Spinal cord (tissue), 10 donors: ENCODE measurements around the gene LYZ. TPM values are rescaled to one million over a fixed set of nuclear protein-coding genes. Genes with fewer than 3 reads are reported as not detected.

Experiments used
- DNase-seq, 6 donors: peaks; one replicate each; pipeline versions ENCODE4 v3.0.0 to v3.0.0-alpha.2; 2013 to 2015; ENCODE audit warnings: low spot score in 6 of 6, low read depth in 4 of 6
- H3K27ac ChIP-seq: one replicate; pipeline ENCODE4 v1.5.1; 2013; ENCODE audit warnings: low read depth, low read length, control low read depth
- H3K27me3 ChIP-seq: one replicate; pipeline ENCODE4 v1.6.1; 2013; ENCODE audit warnings: low read length; ENCODE audit not compliant: control insufficient read depth, insufficient read depth
- H3K36me3 ChIP-seq: one replicate; pipeline ENCODE4 v1.6.1; 2013; ENCODE audit warnings: low read length; ENCODE audit not compliant: control insufficient read depth, insufficient read depth
- H3K4me1 ChIP-seq: one replicate; pipeline ENCODE4 v1.6.1; 2013; ENCODE audit warnings: low read length; ENCODE audit not compliant: control insufficient read depth, insufficient read depth
- H3K4me3 ChIP-seq: one replicate; pipeline ENCODE4 v1.5.1; 2013; ENCODE audit warnings: low read depth, low read length, control low read depth
- H3K9me3 ChIP-seq: one replicate; pipeline ENCODE4 v1.6.1; 2013; ENCODE audit warnings: low read length; ENCODE audit not compliant: control insufficient read depth, insufficient read depth
- WGBS: methylation state at CpG from one replicate; pipeline ENCODE4 v1.1.5; 2013; ENCODE audit warnings: missing lambda C conversion rate; ENCODE audit not compliant: insufficient coverage; 5-methylcytosine and 5-hydroxymethylcytosine counted together
- polyA plus RNA-seq, 2 donors: library from polyadenylated mRNA; unstranded; fragments of 120-200 nt; gene quantifications; one replicate each; pipeline ENCODE4 v1.2.1, GENCODE V29; 2013; ENCODE audit not compliant: insufficient read length in 2 of 2
- total RNA-seq, 2 donors: library from RNA; depleted of rRNA in 1 of 2; stranded (reverse); fragments of 120-200 nt in 1 of 2; fragments of >200 nt in 1 of 2; gene quantifications; one replicate each; pipeline versions ENCODE4 v1.2.3 to v1.2.4, GENCODE V29; 2013 to 2014
- donor health status: healthy.

The LYZ gene
- total and polyA plus RNA-seq, 4 donors: 1.3 to 156 (median 6.6) TPM

- DNase-seq: no peak
- Histone ChIP-seq H3K4me1 (no peaks in the 10 kb centered on the region), H3K27ac (no peak overlapping the region), H3K4me3 (no peak overlapping the region), H3K27me3 (no peaks in the 10 kb centered on the region), H3K36me3 (no peaks in the 10 kb centered on the region), H3K9me3 (no peaks in the 10 kb centered on the region)
- no CpG with 5 or more reads among the region's 1 CpG for WGBS
Measured at GRCh38 chr12:69345742-69346141, 2.4 kb upstream of the LYZ start.

DNA sequence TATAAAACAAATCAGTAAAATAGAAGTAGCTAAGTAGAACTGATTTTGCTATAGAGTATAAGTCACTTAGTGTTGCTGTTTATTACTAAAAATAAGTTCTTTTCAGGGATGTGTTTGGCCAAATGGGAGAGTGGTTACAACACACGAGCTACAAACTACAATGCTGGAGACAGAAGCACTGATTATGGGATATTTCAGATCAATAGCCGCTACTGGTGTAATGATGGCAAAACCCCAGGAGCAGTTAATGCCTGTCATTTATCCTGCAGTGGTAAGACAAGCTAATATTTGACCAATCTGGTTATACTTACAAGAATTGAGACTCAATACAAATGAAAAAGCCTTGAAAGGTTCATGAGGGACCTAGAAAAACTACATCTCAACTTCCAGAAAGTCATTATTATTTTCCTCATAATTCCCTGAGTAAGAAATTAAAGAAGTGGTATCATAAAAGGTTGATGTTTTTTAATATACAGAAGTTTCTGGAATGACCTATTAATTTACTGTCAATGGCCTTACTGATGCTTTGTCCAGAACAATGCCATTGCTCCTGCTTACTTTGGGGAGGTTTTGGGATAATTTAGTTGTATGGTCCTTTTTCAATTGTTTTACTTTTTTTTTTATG is 1.9 kb downstream of the LYZ start:
- H3K36me3 ChIP-seq: no peaks in the 10 kb centered on the region
- H3K4me3 ChIP-seq: no peak overlapping the region
- H3K27ac ChIP-seq: no peak overlapping the region
- no peaks in the 10 kb centered on the region for H3K27me3 ChIP-seq
- H3K9me3 ChIP-seq: no peaks in the 10 kb centered on the region
- DNase-seq: no peak
- H3K4me1 ChIP-seq: no peaks in the 10 kb centered on the region
- 100% methylated on average over 1 of the region's 2 CpGs for WGBS

DNA sequence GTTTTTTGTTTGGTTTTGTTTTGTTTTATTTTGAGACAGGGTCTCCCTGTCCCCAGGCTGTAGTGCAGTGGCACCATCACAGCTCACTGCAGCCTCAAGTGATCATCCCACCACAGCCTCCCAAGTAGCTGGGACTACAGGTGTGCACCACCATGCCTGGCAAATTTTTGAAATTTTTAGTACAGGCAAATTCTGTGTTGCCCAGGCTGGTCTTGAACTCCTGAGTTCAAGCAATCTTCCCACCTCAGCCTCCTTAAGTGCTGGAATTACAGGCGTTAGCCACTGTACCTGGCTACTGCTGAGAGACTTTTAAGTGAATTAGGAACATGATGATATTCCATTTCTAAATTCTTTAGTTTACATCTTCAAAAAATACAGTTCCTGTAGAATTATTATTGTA is 2.6 kb downstream of the LYZ start:
- H3K9me3 ChIP-seq: no peaks in the 10 kb centered on the region
- H3K27ac ChIP-seq: no peak overlapping the region
- no peaks in the 10 kb centered on the region for H3K4me1 ChIP-seq
- no CpG with 5 or more reads among the region's 1 CpG for WGBS
- no peaks in the 10 kb centered on the region for H3K27me3 ChIP-seq
- H3K36me3 ChIP-seq: no peaks in the 10 kb centered on the region
- no peak overlapping the region for H3K4me3 ChIP-seq
- no peak for DNase-seq

GRCh38 chr12:69351462-69352236 is 3.5 kb downstream of the LYZ start:
- Histone ChIP-seq H3K36me3 (no peaks in the 10 kb centered on the region), H3K4me1 (no peaks in the 10 kb centered on the region), H3K27ac (no peak overlapping the region), H3K27me3 (no peaks in the 10 kb centered on the region), H3K4me3 (no peak overlapping the region), H3K9me3 (no peaks in the 10 kb centered on the region)
- WGBS: no CpG with 5 or more reads among the region's 2 CpGs
- DNase-seq: no peak

- WGBS: no CpG with 5 or more reads among the region's 5 CpGs
Measured at GRCh38 chr12:69352904-69353303, 4.7 kb downstream of the LYZ start.

DNA sequence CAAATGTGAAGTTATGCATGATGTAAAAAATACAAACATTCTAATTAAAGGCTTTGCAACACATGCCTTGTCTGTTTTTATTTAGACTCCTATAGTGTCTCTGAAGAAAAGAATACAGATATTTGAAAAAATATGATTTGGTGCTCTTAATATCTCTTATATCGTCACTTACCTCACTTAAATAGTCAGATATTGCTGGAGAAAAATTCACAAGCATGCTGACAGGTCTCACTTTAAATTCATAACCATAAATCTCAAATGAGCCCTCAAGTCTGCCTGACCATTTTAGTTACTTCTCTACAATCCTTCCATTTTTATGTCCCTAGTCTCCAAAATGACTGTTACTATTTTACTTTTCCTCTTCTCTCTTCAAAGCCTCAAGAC is 6.0 kb downstream of the LYZ start:
- DNase-seq: no peak
- H3K27ac ChIP-seq: no peak overlapping the region
- no CpG with 5 or more reads among the region's 1 CpG for WGBS
- H3K9me3 ChIP-seq: no peaks in the 10 kb centered on the region
- H3K4me3 ChIP-seq: no peak overlapping the region
- H3K27me3 ChIP-seq: no peaks in the 10 kb centered on the region
- no peaks in the 10 kb centered on the region for H3K36me3 ChIP-seq
- no peaks in the 10 kb centered on the region for H3K4me1 ChIP-seq

More at GRCh38 chr12:69352904-69353303, 4.7 kb downstream of the LYZ start:
- H3K4me1 ChIP-seq: no peaks in the 10 kb centered on the region
- H3K36me3 ChIP-seq: no peaks in the 10 kb centered on the region
- no peak overlapping the region for H3K27ac ChIP-seq
- no peaks in the 10 kb centered on the region for H3K9me3 ChIP-seq
- no peak for DNase-seq
- H3K4me3 ChIP-seq: no peak overlapping the region
- no peaks in the 10 kb centered on the region for H3K27me3 ChIP-seq

DNA sequence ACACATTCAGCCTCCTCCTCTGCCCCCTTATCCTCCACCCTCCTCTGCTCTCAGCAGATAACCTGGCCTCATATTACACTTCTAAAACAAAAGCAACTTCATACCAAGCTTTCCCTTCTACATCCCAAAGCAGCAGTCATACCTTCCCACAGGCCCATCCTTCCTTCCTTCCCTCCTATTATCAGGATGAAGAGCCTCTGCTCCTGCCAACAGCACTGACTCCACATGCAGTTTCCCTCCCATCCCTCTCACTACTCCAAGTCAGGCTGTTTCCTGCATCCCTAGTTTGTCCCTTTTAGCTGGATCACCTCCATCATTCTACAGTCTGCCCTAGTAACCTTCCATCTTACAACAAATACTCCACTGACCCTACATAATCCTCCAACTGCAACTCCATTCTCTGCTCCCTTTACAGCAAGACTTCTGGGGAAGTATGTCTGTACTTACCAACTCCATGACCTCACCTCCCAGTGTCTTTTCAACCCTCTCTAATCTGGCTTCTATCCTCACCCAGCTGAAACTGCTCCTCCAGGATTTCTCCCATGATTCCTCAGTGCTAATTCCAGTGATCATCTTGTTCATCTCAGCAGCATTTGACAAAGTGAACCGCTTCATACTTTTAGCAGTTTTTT is 6.5 kb downstream of the LYZ start:
- Histone ChIP-seq H3K27ac (no peak overlapping the region), H3K4me3 (no peak overlapping the region), H3K4me1 (no peaks in the 10 kb centered on the region), H3K36me3 (no peaks in the 10 kb centered on the region), H3K27me3 (no peaks in the 10 kb centered on the region), H3K9me3 (no peaks in the 10 kb centered on the region)
- DNase-seq: peak in 1 of 6 donors; percentile 13
- 100% methylated on average over 1 of the region's 1 CpG for WGBS

DNA sequence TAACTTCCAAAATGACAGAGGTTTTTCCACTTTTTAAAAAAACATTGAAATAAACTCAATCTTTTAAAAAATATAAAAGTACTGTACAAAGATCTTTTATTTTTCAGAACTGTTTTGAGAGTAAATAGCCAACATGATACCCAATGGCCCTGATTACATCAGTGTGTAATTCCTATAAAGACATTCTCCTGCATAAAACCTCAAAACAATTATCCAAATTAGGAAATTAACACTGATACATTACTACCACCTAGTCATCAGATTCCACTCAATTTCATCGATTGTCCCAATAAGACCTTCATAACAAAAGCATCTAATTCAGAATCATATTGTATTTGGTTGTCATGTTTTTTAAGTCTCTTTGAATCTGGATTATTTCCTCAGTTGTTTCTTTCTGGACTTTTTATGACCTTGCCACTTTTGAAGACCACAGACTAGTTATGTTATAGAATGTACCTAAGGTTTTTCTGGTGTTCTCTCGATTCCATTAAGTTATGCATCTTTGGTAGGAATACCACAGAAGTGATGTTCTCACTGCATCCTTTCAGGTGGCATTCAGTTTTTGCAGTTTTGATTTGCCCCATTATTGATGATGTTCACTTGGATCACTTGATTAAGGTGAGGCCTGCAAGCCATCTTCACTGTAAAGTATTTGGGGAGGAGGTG is 7.3 kb downstream of the LYZ start:
- 100% methylated on average over 1 of the region's 2 CpGs for WGBS
- Histone ChIP-seq H3K9me3 (no peaks in the 10 kb centered on the region), H3K27ac (no peak overlapping the region), H3K4me3 (no peak overlapping the region), H3K36me3 (no peaks in the 10 kb centered on the region), H3K4me1 (peaks cover under 1% of the 10 kb centered on the region), H3K27me3 (no peaks in the 10 kb centered on the region)
- DNase-seq: no peak

GRCh38 chr12:69359531-69360347 is 11.6 kb downstream of the LYZ start, which contains the start of gene YEATS4:
TSS of gene YEATS4 (plus strand) at chr12:69359743. CDS start at chr12:69359973, 230 bp downstream.
- Histone ChIP-seq H3K4me1 (peaks cover 5% of the 10 kb centered on the region), H3K36me3 (peaks cover 5% of the 10 kb centered on the region), H3K27ac (peak within 1 kb of the TSS; percentile 96), H3K27me3 (no peaks in the 10 kb centered on the region), H3K4me3 (peak within 1 kb of the TSS; percentile 95), H3K9me3 (no peaks in the 10 kb centered on the region)
- peak; percentile 75 to 97 (median 84) for DNase-seq
- WGBS: under 1% methylated on average over 68 of the region's 70 CpGs
